NCI-H748 (cell line): ENCODE results near the gene IQUB.
"Not testable (repeated sequence)": the region's sequence is repeated elsewhere in the genome, so short reads cannot be mapped to it uniquely, and the experiment has no call there.

ENCODE experiments used
- DNase-seq: peaks from one replicate; lab custom pipeline; 2025; ENCODE audit not compliant: unreplicated experiment; lab: John Stamatoyannopoulos, UW

The IQUB gene

DNA sequence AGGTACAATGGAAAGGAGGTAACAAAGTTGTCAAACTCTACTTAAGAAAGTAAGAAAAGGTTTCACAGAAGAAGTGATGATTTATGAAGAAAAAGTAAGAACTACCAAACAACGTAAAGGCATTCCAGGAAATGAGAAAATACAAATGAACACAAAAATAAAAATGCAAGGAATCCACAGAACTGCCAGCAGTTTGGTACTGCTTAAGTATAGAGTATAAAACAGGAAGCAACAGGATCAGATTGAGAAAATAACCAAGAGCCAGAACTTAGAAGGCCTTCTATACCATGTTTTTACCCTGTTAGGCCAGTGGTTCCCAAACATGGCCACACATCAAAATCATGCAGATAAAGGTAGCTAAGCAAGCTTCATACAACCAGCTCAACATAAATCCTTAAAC, 14.0 kb upstream of the IQUB start:
- no peak for DNase-seq

DNA sequence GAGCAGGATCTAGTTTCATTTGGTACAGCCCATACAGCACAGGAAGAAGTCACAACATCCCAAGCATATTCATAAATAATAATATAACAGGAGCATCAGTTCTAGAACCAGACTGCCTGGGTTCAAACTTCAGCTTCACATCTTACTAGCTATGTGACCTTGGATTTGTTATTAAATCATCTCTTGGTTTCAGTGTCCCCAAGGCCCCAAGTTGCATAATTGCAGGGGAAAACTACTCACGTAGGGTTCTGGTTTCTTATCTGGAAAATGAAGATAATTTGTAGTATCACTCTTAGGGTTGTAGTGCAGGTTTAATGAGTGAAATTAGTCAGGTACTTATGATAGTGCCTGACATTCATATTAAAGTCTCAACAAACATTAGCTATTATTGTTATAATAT, 5.5 kb upstream of the IQUB start:
- no peak for DNase-seq

DNA sequence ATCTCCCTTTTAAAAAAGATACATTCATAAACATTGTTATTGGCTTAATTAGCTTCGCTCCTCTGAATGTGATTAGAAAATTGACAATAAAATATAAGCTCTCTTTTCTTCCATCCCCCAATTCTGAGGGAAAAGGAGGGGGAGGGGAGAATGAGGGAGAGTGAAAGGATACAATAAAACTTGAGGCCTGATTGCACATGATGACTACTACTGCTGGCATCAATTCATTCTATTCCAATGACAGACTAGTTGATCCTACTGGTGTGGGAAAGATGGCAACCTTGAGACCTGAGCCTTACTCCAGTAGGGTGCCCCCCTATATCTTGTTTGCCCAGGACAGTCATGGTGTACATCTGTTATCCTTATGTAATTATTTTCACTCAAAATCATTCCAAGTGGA, 4.5 kb upstream of the IQUB start:
- no peak for DNase-seq

DNA sequence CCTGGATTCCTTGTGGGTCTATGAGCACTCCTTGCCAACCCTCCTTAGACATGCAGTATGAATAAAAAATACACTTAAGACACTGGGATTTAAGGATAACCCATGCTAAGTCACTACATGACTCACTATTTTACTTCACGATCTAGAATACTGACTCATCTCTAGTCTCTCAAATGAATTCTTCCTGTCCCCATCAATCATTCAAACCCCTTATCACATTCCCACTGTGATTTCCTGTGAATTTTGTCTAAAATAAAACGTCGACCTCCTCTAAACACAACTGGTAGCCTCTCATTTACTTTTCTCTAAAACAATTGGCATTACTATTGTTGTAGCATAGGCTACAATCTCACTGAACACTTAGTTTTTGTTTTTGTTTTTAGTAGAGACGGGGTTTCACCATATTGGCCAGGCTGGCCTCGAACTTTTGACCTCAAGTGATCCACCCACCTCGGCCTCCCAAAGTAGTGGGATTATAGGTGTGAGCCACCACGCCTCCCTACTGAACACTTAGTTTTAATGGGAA, 3.9 kb upstream of the IQUB start:
- no peak for DNase-seq

DNA sequence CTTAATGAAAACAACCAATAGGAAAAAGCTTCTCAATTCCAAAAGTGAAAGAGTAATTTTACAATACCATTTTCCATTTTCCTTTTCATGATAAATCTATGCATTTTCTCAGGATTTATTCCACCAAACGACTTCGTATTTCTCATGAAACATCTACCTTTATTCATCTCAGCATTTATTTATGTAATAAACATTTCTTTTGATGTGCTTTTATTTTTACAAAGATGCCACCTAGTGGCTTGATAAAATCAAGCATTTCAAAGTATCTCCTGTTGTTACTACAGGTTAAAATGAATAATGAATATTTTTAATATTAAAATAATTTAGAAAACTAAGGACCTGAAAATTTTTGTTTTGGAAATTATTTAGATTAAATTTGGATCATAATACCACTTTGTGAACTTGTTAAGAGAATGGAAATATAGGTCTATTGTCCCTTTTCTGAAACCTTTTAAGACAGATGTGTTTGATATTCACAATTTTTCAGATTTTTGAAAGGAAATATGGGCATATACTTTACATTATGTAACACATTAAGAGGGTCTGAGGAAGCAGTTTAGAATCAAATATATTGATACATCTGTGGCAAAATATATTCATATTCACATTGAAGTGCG, 2.7 kb upstream of the IQUB start:
- DNase-seq, result peak; percentile 37

DNA sequence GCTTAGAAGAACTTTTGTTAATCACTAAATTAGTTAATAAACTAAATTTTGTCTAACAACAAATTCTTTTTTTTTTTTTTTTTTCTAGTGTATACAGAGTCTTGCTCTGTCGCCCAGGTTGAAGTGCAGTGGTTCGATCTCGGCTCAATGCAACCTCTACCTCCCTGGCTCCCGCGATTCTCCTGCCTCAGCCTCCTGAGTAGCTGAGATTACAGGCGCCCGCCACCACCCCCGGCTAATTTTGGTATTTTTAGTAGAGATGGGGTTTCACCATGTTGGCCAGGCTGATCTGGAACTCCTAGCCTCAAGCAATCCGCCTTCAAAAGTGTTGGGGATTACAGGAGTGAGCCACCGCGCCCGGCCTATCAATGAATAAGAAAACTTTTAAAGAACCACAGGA, 1.1 kb upstream of the IQUB start:
- no peak for DNase-seq

DNA sequence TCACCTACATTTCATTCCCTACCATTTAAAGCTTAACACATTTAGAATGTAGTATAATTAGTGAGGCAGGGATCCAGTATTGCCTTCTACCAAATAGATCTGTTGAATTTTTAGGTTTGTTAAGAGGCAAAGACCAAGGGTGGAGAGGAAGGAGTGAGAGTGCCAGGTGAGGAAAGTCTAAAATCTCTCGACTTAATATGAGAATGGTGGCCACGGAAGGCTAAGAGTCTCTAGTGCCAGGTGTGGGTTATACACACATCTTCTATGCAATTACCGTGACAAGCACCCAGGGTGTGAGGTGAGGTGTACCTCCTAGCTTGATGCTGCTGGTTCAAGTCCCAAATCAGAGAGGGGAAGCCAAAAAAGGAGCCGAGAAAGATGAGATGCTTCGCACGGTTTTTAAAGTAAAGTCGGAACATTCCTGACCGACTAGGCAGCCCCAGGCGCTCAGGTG, 439 bp downstream of the IQUB start:
- DNase-seq, result no peak

DNA sequence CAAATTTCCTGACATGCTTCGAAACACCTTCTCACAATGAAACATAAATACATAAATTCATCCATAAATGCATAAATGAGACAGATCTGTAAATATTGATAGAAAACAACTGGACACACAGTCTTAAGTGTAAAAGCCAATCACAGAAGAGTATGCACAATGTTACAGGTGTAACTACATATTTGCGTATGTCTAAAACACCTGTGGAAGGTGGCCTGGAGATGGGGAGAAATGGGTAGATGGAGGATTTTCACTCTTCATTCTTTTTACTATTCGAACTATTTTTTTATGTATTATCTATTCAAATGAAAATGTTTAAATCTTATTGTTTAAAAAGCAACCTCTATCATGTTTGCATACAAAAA, 860 bp downstream of the IQUB start:
- DNase-seq, result no peak

DNA sequence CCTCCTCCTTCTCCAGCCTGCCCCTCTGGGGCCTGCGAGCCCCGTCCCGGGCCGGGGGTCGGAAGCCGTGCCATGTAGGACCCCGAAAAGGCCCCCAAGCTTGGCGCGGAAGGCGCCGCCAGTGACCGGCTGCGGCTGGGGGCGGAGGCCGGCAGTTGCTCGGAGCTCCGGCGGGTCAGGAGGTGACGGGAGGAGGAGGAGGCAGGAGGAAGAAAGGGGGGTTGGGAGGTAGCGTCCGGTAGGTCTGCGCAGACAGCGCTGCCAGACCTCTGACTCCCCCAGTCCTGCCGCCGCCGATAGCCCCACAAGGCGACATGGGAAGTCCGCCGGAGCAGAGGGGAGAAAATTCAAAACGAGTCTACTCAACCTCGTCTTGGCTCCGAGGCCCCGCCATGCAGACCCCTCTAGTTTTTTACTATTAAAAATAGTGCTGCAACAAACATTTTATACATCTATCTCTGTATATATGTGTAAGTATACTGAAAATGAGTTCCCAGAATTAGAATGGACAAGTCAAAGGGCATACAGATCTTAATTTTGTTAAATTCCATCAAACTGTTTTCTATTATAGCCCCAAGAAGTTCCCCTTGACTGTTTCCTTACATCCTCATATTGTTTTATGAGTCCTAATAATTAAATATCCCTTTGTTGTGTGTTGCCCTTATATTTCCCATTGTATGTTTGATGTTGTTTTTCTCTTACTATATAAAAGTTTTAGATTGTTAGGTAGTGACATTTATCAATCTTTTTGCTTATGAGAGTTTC, 1.4 kb downstream of the IQUB start:
- not testable (repeated sequence) for DNase-seq

DNA sequence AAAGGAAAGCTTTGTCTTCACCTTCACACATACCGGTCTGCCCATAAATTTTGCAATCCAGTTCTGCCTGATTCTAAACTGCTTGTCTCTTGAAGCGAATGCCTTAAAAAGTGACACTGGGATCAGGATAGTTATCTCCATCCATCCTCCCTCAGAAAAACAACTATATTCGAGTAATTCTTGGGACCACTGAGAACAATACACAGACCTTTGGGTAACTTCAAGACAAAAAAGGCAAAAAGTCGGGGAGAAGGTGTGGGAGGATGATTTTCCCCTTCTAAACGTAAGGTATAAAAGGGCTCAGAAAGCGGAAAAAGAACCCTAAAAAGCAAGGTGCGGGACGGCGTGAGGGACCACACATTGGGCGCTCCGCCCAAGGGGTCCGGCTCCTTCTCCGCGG, 2.1 kb downstream of the IQUB start:
- DNase-seq, result not testable (repeated sequence)

DNA sequence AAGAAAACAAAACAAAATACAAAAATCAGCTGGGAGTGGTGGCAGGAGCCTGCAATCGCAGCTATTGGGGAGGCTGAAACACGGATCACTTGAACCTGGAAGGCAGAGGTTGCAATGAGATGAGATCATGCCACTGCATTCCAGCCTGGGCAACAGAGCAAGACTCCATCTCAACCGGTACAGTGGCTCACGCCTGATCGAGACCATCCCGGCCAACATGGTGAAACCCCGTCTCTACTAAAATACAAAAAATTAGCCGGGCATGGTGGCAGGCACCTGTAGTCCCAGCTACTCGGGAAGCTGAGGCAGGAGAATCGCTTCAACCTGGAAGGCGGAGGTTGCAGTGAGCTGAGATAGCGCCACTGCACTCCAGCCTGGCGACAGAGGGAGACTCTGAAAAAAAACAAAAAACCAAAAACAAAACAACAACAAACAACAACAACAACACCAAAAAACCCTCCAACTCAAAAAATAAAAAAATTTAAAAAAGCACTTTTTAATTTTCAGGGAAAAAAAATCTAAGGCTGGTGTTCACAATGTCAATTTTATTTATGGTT, 4.3 kb downstream of the IQUB start:
- DNase-seq, result not testable (repeated sequence)

DNA sequence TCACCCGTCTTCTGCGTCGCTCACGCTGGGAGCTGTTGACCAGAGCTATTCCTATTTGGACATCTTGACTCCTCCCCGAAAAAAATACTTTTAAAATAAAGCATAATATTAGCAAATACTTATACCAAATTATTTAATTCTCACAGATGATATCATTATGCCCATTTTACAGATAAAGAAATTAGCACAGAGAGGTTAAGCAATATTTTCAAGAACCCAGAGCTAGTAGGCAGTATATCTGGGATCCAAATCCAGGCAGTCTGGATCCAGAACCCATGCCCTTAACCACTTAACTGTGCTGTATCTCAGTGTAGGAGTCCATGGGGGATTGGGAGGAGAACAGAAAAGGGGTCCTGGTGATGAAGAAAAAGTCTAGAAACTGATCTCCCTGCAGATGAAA, 6.1 kb downstream of the IQUB start:
- DNase-seq, result peak; percentile 6

DNA sequence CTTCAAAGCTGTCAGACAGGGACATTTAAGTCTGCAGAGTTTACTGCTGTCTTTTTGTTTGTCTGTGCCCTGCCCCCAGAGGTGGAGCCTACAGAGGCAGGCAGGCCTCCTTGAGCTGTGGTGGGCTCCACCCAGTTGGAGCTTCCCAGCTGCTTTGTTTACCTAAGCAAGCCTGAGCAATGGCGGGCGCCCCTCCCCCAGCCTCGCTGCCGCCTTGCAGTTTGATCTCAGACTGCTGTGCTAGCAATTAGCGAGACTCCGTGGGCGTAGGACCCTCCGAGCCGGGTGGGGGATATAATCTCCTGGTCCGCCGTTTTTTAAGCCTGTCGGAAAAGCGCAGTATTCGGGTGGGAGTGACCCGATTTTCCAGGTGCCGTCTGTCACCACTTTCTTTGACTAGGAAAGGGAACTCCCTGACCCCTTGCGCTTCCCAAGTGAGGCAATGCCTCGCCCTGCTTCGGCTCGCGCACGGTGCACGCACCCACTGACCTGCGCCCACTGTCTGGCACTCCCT, 6.6 kb downstream of the IQUB start:
- DNase-seq, result peak; percentile 4

DNA sequence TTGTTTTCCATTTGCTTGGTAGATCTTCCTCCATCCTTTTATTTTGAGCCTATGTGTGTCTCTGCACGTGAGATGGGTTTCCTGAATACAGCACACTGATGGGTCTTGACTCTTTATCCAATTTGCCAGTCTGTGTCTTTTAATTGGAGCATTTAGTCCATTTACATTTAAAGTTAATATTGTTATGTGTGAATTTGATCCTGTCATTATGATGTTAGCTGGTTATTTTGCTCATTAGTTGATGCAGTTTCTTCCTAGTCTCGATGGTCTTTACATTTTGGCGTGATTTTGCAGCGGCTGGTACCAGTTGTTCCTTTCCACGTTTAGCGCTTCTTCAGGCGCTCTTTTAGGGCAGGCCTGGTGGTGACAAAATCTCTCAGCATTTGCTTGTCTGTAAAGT, 7.9 kb downstream of the IQUB start:
- not testable (repeated sequence) for DNase-seq

DNA sequence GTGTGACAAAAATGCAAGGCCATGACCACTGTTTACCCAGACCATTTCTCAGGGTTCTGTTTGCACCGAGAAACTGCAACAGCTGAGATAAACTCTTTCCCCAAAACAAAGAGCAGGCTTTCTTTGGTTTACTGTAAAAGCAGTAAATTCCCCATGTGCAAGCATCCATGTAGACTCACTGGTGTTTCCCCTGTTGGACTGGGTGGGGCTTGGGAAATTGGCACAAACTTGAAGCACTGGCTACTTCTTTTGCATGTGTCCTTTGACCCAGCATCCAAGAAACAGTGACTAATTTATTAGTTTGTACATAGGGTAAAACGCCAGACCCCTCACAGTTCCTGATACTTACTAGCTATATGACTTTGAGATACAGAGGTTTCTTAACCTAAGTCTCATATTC, 12.3 kb downstream of the IQUB start:
- DNase-seq, result no peak

DNA sequence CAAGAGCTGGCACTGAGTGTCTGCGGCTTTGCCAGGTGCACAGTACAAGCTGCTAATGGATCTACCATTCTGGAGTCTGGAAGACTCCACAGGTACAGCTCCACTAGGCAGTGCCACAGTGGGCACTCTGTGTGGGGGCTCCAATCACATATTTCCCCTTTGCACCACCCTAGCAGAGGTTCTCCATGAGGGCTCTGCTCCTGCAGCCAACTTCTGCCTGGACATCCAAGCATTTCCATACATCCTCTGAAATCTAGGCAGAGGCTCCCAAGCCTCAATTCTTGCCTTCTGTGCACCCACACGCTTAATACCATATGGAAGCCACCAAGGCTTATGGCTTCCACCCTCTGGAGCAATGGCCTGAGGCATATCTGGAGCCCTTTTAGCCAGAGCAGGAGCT, 29.2 kb downstream of the IQUB start:
- no peak for DNase-seq

DNA sequence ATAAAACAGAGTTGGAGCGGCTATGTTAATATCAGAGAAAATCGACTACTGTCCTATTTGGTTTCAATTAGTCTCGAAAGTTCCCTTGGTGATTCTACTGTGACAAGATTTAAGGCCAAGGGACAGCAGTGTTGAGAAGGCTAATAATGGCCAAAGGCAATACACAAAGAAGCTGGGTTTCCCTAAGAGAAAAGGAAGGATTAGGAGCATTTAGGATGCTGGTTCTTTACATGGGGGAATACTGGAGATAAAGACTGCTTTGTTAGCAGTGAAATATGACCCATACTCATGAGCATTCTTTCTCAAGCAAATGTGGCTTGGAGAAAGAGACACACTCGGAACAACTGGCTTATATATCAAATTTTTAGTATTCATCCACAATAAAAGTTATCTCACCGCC, 32.2 kb downstream of the IQUB start:
- no peak for DNase-seq

DNA sequence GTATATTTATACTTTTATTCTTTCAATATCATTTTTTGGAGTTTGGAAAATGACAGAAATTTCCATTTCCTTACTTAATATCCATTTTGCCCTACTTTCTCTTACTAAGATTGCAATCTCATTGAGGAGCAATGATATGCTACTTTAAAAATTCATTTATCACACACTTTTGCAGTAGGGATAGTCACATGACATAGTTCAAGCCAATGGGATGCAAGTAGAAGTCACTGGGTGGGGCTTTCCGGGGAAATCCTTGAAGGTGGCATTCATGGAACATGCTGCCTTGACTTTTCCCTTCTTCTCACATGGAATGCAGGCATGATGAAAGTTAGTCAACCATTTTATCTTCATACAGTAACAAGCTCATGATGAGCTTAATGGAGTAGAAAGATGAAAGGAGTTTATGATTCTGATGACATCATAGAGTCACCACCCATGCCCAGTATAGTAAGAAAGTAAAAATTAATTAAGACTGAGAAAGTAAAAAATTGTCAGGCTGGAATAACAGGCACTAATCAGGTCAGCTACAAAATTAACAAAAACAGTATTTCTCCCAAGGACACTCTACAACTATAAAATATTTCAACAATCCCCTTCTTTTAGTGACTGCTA, 33.4 kb downstream of the IQUB start:
- no peak for DNase-seq

DNA sequence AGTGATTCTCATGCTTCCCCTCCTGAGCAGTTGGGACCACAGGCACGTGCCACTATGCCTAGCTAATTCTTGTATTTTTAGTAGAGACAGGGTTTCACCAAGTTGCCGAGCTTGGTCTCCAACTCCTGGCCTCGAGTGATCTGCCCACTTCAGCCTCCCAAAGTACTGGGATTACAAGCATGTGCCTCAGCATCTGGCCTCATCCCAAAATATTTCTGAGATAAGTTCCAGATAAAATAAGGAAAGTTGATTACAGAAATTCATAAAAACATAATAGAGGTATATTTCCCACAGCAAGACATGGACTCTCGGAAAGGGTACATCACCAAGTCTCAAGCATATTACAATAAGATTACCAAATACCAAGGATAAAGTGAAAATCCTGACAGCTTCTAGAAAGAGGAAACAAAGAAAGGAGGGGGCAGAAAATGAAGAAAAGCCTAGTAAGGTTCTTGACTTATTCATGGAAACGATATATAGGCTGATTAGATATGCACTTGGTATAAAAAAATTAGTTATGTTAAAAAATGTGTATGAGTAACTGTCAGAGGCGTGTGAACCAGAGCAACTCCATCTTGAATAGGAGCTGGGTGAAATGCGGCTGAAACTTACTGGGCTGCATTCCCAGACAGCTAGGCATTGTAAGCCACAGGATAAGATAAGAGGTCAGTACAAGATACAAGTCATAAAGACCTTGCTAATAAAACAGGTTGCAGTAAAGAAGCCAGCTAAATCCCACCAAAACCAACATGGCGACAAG, 35.0 kb downstream of the IQUB start:
- DNase-seq, result no peak

DNA sequence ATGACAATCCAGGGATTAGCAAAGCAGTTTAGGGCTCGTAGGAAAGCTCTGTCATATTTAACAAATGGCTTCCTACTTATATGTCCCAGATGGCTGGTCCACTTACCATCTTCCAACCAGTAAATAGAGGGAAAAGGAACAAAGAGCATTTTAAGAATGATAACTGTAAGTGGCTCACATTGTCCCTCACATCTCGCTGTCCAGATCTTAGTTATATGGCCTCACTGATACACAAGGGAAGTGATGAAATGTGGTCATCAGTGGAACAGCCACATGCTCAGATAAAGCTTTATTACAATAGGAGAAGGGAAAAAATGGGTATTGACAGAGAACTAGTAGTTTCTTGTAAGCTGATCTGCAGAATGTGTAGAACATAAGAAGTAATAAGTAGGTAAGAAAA, 35.8 kb downstream of the IQUB start:
- DNase-seq, result no peak

DNA sequence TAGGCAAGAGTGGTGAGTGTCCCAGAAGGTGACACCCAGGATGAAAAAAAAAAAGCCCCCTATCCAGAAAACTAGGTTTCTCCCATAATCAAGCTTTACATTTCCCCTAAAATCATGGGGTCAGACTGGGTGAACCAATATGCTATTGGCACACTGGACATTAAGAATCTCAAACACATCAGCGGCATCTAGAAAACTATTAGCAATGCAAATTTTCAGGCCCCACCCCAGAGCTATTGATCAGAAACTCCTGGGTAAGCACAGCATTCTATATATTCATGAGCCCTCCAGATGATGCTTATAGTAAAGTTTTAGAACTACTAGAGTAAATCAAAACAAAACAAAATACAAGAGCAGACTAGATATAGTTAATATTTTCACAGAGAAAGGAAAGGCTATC, 36.4 kb downstream of the IQUB start:
- DNase-seq, result no peak
